K562 (cell line): ENCODE measurements around the gene ZDHHC17. TPM values are rescaled to one million over a fixed set of nuclear protein-coding genes. Genes with fewer than 3 reads are reported as not detected.

Source experiments
- ATAC-seq: fragments of 200-7000 bp; cut with Tn5 transposase; 3 replicates; pipeline ENCODE4 v1.9.1; 2020; ENCODE audit warnings: moderate library complexity
- BruUV-seq: library from RNA; stranded (reverse); fragments of 400-500 nt; replicated peaks from 2 replicates; lab custom pipeline; 2021; lab: Mats Ljungman, UMichigan
- CTCF ChIA-PET: fragments of 300-600 bp; formaldehyde crosslinking; extraction: SDS; loops from one replicate; lab custom pipeline; 2021; ENCODE audit warnings: low intra/inter-chr PET ratio; lab: Yijun Ruan, JAX
- POLR2A ChIA-PET: fragments of 300-600, 350-650 bp; sonication (Branson Sonifier 250); formaldehyde crosslinking; extraction: SDS; loops from one replicate; lab custom pipeline; 2021; ENCODE audit warnings: antibody characterized with exemption, inconsistent platforms; lab: Yijun Ruan, JAX
- DNase-seq, 4 experiments: peaks; one replicate each; pipeline versions ENCODE4 v3.0.0 to v3.0.0-alpha.2; 2011 to 2018; ENCODE audit warnings: low spot score in 3 of 4, mixed read lengths in 3 of 4; ENCODE audit errors: extremely low read depth in 1 of 4
- FAIRE-seq: peaks from 2 replicates; lab custom pipeline; 2011; peaks lifted over from hg19 to GRCh38; lab: Jason Lieb, UNC
- H2AFZ ChIP-seq: 2 replicates; pipeline ENCODE4 v1.6.0; 2011; ENCODE audit warnings: low read depth, low read length, control low read depth, inconsistent platforms
- H3K27ac ChIP-seq: fragments of 200-600 bp; 3 replicates; pipeline ENCODE4 v1.8.0; 2011; ENCODE audit warnings: low read depth, mild to moderate bottlenecking, control low read depth, inconsistent platforms, low read length, moderate library complexity, mixed read lengths; ENCODE audit errors: extremely low read depth
- H3K27me3 ChIP-seq, 2 experiments: fragments of 300-600 bp in 1 of 2; 2 replicates in 1 of 2; 3 replicates in 1 of 2; pipeline versions ENCODE4 v1.6.0 to v1.8.0; 2011; ENCODE audit warnings: inconsistent platforms in 2 of 2, low read length in 2 of 2, mild to moderate bottlenecking in 1 of 2, mixed read lengths in 1 of 2, moderate library complexity in 1 of 2; ENCODE audit not compliant: control insufficient read depth in 2 of 2, insufficient read depth in 2 of 2
- H3K36me3 ChIP-seq: fragments of 300-600 bp; 3 replicates; pipeline ENCODE4 v1.8.0; 2011; ENCODE audit warnings: mild to moderate bottlenecking, low read length, inconsistent platforms; ENCODE audit not compliant: control insufficient read depth, insufficient read depth
- H3K4me1 ChIP-seq, 2 experiments: fragments of 200-600 bp in 1 of 2; replicated peaks in 1 of 2; 2 replicates in 1 of 2; 3 replicates in 1 of 2; pipeline versions ENCODE4 v1.5.1 to v1.8.0; 2011; ENCODE audit warnings: inconsistent platforms in 2 of 2, low read length in 2 of 2, mild to moderate bottlenecking in 1 of 2, mixed read lengths in 1 of 2, moderate library complexity in 1 of 2; ENCODE audit not compliant: control insufficient read depth in 2 of 2, insufficient read depth in 2 of 2
- H3K4me2 ChIP-seq: 2 replicates; pipeline ENCODE4 v1.6.1; 2011; ENCODE audit warnings: low read length, control low read depth, inconsistent platforms, mixed read lengths; ENCODE audit not compliant: insufficient read depth
- H3K4me3 ChIP-seq: fragments of 200-600 bp; sonication (generic), shearing (Covaris generic); 2 replicates; pipeline ENCODE4 v1.5.1; 2016; ENCODE audit warnings: control low read depth, inconsistent platforms
- H3K79me2 ChIP-seq: fragments of 200-600 bp; 3 replicates; pipeline ENCODE4 v1.8.0; 2011; ENCODE audit warnings: low read length, inconsistent platforms; ENCODE audit not compliant: control insufficient read depth, insufficient read depth
- H3K9ac ChIP-seq, 2 experiments: 2 replicates each; pipeline versions ENCODE4 v1.6.0 to v1.6.1; 2011; ENCODE audit warnings: low read depth in 2 of 2, low read length in 2 of 2, control low read depth in 1 of 2, inconsistent platforms in 1 of 2, mild to moderate bottlenecking in 1 of 2, mixed read lengths in 1 of 2; ENCODE audit not compliant: insufficient read depth in 1 of 2
- H3K9me1 ChIP-seq: one replicate; pipeline ENCODE4 v1.6.0; 2011; ENCODE audit warnings: inconsistent platforms, mild to moderate bottlenecking, low read length, moderate library complexity; ENCODE audit not compliant: control insufficient read depth, insufficient read depth
- H3K9me3 ChIP-seq: replicated peaks from 2 replicates; pipeline ENCODE4 v1.5.1; 2011; ENCODE audit warnings: low read depth, low read length, inconsistent platforms; ENCODE audit not compliant: control insufficient read depth, insufficient read depth
- H4K20me1 ChIP-seq: replicated peaks from 2 replicates; pipeline ENCODE4 v1.6.1; 2011; ENCODE audit warnings: low read length, inconsistent platforms, mixed read lengths; ENCODE audit not compliant: control insufficient read depth, insufficient read depth
- ASH1L ChIP-seq: fragments of 450-650 bp; IDR thresholded peaks from 2 replicates; pipeline ENCODE4 v1.6.1; 2018; ENCODE audit warnings: borderline replicate concordance, mild to moderate bottlenecking, low read depth; ENCODE audit not compliant: partially characterized antibody
- ELF1 ChIP-seq: fragments of 200-800 bp; sonication (Bioruptor generic); IDR thresholded peaks from 2 replicates; pipeline ENCODE4 v1.6.1; 2016; ENCODE audit warnings: missing genetic modification characterization, missing compliant biosample characterization
- ERF ChIP-seq: fragments of 450-650 bp; formaldehyde crosslinking; IDR thresholded peaks from 2 replicates; pipeline ENCODE4 v1.4.0; 2020; ENCODE audit warnings: mild to moderate bottlenecking, mixed read lengths
- GATAD2A ChIP-seq: fragments of 450-650 bp; IDR thresholded peaks from 2 replicates; pipeline ENCODE4 v1.6.1; 2017
- JUN ChIP-seq, 2 experiments: sonication (generic) in 1 of 2; formaldehyde crosslinking in 1 of 2; IDR thresholded peaks; 2 replicates each; pipeline versions ENCODE4 v1.6.1 to v1.8.0; 2012 to 2022; ENCODE audit warnings: borderline replicate concordance in 2 of 2, mild to moderate bottlenecking in 2 of 2, improper control_type of control experiment in 1 of 2, low read depth in 1 of 2, low read length in 1 of 2, missing genetic modification reagents in 1 of 2
- KAT8 ChIP-seq: fragments of 450-650 bp; IDR thresholded peaks from 2 replicates; pipeline ENCODE4 v1.6.1; 2016; ENCODE audit warnings: low read depth, mild to moderate bottlenecking
- NFYB ChIP-seq: IDR thresholded peaks from 2 replicates; pipeline ENCODE4 v1.6.1; 2011; ENCODE audit warnings: mild to moderate bottlenecking, moderate library complexity; ENCODE audit not compliant: insufficient read length; ENCODE audit errors: extremely low read depth
- RBM25 ChIP-seq: fragments of 200-400 bp; formaldehyde crosslinking; IDR thresholded peaks from 2 replicates; pipeline ENCODE4 v1.6.1; 2018; ENCODE audit warnings: low read length, low read depth, moderate library complexity; ENCODE audit not compliant: severe bottlenecking
- TBL1XR1 ChIP-seq, 2 experiments: IDR thresholded peaks; 2 replicates each; pipeline ENCODE4 v1.6.1; 2012; ENCODE audit warnings: improper control_type of control experiment in 2 of 2, low read length in 2 of 2, mild to moderate bottlenecking in 1 of 2
- TRIM28 ChIP-seq: fragments of 450-650 bp; IDR thresholded peaks from 2 replicates; pipeline ENCODE4 v1.6.1; 2017
- ZZZ3 ChIP-seq: fragments of 450-650 bp; IDR thresholded peaks from 2 replicates; pipeline ENCODE4 v1.6.1; 2016; ENCODE audit warnings: antibody characterized with exemption, mild to moderate bottlenecking, moderate library complexity
- WGBS: fragments of 100-300 bp; shearing (Covaris generic); methylation state at CpG from one replicate; pipeline ENCODE4 v1.1.6; 2016; ENCODE audit warnings: low coverage, mixed read lengths; ENCODE audit not compliant: insufficient coverage; ENCODE audit errors: missing lambda C conversion rate; 5-methylcytosine and 5-hydroxymethylcytosine counted together
- in situ Hi-C: fragments of 300-500 bp; cut with MboI; formaldehyde crosslinking; loops from 4 replicates; pipeline ENCODE4 v1.15.0; 2018; ENCODE audit warnings: inconsistent platforms, mixed read lengths
- intact Hi-C: fragments of 100-400 bp; cut with micrococcal nuclease; formaldehyde crosslinking; loops from 2 replicates; pipeline ENCODE4 v1.14.2; 2022
- polyA plus RNA-seq, 8 experiments: library from polyadenylated mRNA; depleted of rRNA in 4 of 8; stranded (reverse) in 5 of 8; unstranded in 3 of 8; fragments of >200 nt; fragmentation: Nextera tagmentation in 2 of 8; fragmentation: Illumina TruSeq in 1 of 8; extraction: Ambion mirVana in 2 of 8; extraction: Trizol in 1 of 8; gene quantifications; 2 replicates each; pipeline versions ENCODE4 v1.2.1 to v1.2.3, GENCODE V29; 2011 to 2014; ENCODE audit warnings: inconsistent platforms in 1 of 8, missing spikeins in 1 of 8
- total RNA-seq, 7 experiments: library from RNA; depleted of rRNA in 6 of 7; stranded (reverse); fragments of >200 nt in 6 of 7; fragmentation: Illumina TruSeq in 2 of 7; extraction: Trizol in 2 of 7; gene quantifications; 2 replicates each; pipeline versions ENCODE4 v1.2.1 to v1.2.3, GENCODE V29; 2011 to 2021; ENCODE audit warnings: low replicate concordance in 1 of 7
- TF ChIP-seq, protein P1 (sequence below): sonication (generic); formaldehyde crosslinking; IDR thresholded peaks from 2 replicates; pipeline ENCODE4 v1.8.0; 2022; ENCODE audit warnings: mild to moderate bottlenecking, missing genetic modification reagents
- TF ChIP-seq, protein P2 (sequence below), 2 experiments: fragments of 450-650 bp in 1 of 2; sonication (generic) in 1 of 2; formaldehyde crosslinking in 1 of 2; IDR thresholded peaks in 1 of 2; conservative IDR thresholded peaks in 1 of 2; 2 replicates each; pipeline versions ENCODE4 v1.6.1 to v1.8.1; 2016 to 2023; ENCODE audit warnings: mild to moderate bottlenecking in 2 of 2, moderate library complexity in 2 of 2, inconsistent platforms in 1 of 2, missing genetic modification reagents in 1 of 2
- TF ChIP-seq, protein P3 (sequence below): fragments of 250-450 bp; sonication (Bioruptor Pico); IDR thresholded peaks from 2 replicates; pipeline ENCODE4 v1.8.0; 2022; ENCODE audit warnings: inconsistent platforms
- TF ChIP-seq, protein P4 (sequence below), 2 experiments: fragments of 250-450 bp in 1 of 2; fragments of 450-650 bp in 1 of 2; sonication (Bioruptor Pico) in 1 of 2; IDR thresholded peaks; 2 replicates each; pipeline versions ENCODE4 v1.6.1 to v1.8.0; 2016 to 2021; ENCODE audit warnings: mild to moderate bottlenecking in 2 of 2, moderate library complexity in 2 of 2, missing compliant biosample characterization in 1 of 2, missing genetic modification characterization in 1 of 2
- TF ChIP-seq, protein P5 (sequence below): fragments of 250-450 bp; sonication (Bioruptor Pico); IDR thresholded peaks from 2 replicates; pipeline ENCODE4 v1.8.0; 2022; ENCODE audit warnings: moderate library complexity, mild to moderate bottlenecking, inconsistent platforms

The ZDHHC17 gene
- total and polyA plus RNA-seq, 9 of the 15 experiments (the other 6 are each of a cell fraction or from before 2014, with no cell fraction given) = 6.7 to 66.0 (median 27.5) TPM

DNA sequence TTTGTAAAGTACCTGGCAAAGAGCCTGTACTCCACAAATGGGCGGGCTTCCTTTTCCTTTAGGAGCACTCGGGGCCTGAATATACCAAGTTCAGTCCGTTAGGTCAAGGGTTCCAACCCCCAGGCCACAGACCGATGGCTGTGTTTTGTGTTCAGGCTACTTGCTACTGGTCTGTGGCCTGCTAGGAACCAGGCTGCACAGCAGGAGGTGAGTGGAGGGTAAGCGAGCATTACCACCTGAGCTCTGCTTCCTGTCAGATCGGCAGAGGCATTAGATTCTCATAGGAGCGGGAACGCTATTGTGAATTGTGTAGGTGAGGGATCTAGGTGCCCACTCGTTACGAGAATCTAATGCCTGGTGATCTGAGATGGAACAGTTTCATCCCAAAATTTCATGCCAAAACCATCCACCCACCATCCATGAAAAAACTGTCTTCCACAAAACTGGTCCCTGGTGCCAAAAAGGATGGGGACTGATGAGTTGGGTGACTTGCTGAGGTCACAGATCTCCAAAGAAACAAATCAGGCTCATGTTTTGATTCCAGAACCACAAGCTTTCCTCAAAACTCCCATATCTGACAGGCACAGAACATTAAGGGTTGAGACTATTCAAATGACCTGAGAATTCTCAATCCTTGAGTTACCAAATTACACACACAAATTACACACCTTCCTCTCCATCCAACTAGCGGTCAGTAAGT is 110.7 kb downstream of the ZDHHC17 start:
- H3K9me3 ChIP-seq = no peaks in the 10 kb centered on the region
- H3K79me2 ChIP-seq = no peaks in the 10 kb centered on the region
- ATAC-seq = no peak
- in situ Hi-C loops = no loop called here
- WGBS = 33% methylated on average over 11 of the region's 11 CpGs
- intact Hi-C loops = loop anchor here (5.0 kb wide), 1 partner anchor 138 kb away; no protein-coding TSS in a partner anchor
- no peak overlapping the region for H3K4me2 ChIP-seq
- no peaks in the 10 kb centered on the region for H4K20me1 ChIP-seq
- no peak for FAIRE-seq
- ChIA-PET POLR2A (interaction anchor here (0.7 kb wide), 1 partner anchor 29 kb away, joined by 3 read pairs; no protein-coding TSS in a partner anchor), CTCF (interaction anchor here (1.0 kb wide), 1 partner anchor 51 kb away, joined by 3 read pairs; no protein-coding TSS in a partner anchor)
- H3K27ac ChIP-seq = no peak overlapping the region
- H3K9me1 ChIP-seq = no peaks in the 10 kb centered on the region
- no peak overlapping the region for H2AFZ ChIP-seq
- H3K27me3 ChIP-seq = no peaks in the 10 kb centered on the region
- H3K9ac ChIP-seq = no peak overlapping the region
- no peak for DNase-seq
- H3K36me3 ChIP-seq = no peaks in the 10 kb centered on the region
- no TSS peak for BruUV-seq
- peaks cover 9 to 22% of the 10 kb centered on the region in 2 experiments; a peak in 4 of 5 replicates for H3K4me1 ChIP-seq
- no peak overlapping the region for H3K4me3 ChIP-seq
- TF ChIP-seq, protein P1, sequence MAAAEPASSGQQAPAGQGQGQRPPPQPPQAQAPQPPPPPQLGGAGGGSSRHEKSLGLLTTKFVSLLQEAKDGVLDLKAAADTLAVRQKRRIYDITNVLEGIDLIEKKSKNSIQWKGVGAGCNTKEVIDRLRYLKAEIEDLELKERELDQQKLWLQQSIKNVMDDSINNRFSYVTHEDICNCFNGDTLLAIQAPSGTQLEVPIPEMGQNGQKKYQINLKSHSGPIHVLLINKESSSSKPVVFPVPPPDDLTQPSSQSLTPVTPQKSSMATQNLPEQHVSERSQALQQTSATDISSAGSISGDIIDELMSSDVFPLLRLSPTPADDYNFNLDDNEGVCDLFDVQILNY = no peak
- TF ChIP-seq TRIM28 (no peak), ELF1 (tag) (no peak), NFYB (no peak), JUN (IDR thresholded peaks at IDR 0.05; ENCODE audit: borderline replicate concordance, low read depth, low read length) (no peak), JUN (CRISPR knock-in tag; IDR thresholded peaks at IDR 0.05; ENCODE audit: borderline replicate concordance) (no peak), ASH1L (no peak), KAT8 (no peak), RBM25 (no peak), ZZZ3 (no peak), ERF (CRISPR knock-in tag) (no peak), TBL1XR1 (IDR thresholded peaks at IDR 0.05; ENCODE audit: low read length in 2 of 2) (no peak), GATAD2A (no peak)
- TF ChIP-seq, protein P2, sequence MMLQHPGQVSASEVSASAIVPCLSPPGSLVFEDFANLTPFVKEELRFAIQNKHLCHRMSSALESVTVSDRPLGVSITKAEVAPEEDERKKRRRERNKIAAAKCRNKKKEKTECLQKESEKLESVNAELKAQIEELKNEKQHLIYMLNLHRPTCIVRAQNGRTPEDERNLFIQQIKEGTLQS (IDR thresholded peaks at IDR 0.05) = no peak
- TF ChIP-seq, protein P2 (CRISPR knock-in tag; conservative IDR thresholded peaks at IDR 0.05) = no peak
- TF ChIP-seq, protein P3, sequence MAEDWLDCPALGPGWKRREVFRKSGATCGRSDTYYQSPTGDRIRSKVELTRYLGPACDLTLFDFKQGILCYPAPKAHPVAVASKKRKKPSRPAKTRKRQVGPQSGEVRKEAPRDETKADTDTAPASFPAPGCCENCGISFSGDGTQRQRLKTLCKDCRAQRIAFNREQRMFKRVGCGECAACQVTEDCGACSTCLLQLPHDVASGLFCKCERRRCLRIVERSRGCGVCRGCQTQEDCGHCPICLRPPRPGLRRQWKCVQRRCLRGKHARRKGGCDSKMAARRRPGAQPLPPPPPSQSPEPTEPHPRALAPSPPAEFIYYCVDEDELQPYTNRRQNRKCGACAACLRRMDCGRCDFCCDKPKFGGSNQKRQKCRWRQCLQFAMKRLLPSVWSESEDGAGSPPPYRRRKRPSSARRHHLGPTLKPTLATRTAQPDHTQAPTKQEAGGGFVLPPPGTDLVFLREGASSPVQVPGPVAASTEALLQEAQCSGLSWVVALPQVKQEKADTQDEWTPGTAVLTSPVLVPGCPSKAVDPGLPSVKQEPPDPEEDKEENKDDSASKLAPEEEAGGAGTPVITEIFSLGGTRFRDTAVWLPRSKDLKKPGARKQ = no peak
- TF ChIP-seq, protein P4, sequence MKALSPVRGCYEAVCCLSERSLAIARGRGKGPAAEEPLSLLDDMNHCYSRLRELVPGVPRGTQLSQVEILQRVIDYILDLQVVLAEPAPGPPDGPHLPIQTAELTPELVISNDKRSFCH (CRISPR knock-in tag; IDR thresholded peaks at IDR 0.05) = no peak
- TF ChIP-seq, protein P4 (tag; IDR thresholded peaks at IDR 0.05) = no peak
- TF ChIP-seq, protein P5, sequence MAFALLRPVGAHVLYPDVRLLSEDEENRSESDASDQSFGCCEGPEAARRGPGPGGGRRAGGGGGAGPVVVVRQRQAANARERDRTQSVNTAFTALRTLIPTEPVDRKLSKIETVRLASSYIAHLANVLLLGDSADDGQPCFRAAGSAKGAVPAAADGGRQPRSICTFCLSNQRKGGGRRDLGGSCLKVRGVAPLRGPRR (CRISPR knock-in tag) = no peak
